Activated CD4-positive, alpha-beta memory T cell treated with anti-CD3 and anti-CD28 coated beads for 36 hours (primary cell): ENCODE measurements around the gene ITIH6. TPM values are rescaled to one million over a fixed set of nuclear protein-coding genes. Genes with fewer than 3 reads are reported as not detected.
A peak's percentile ranks its signal among the peaks of the same experiment; 100 is the strongest.
"Not testable (repeated sequence)": the region's sequence is repeated elsewhere in the genome, so short reads cannot be mapped to it uniquely, and the experiment has no call there.

Source experiments
- CTCF ChIA-PET: fragments of 350-600 bp; sonication (Branson Sonifier 250); formaldehyde crosslinking; loops from one replicate; lab custom pipeline; 2021; ENCODE audit warnings: antibody characterized with exemption, inconsistent platforms; lab: Charles Lee
- POLR2A ChIA-PET: fragments of 350-600 bp; sonication (Branson Sonifier 250); formaldehyde crosslinking; loops from one replicate; lab custom pipeline; 2021; ENCODE audit warnings: antibody characterized with exemption; lab: Charles Lee
- DNase-seq: peaks from one replicate; pipeline ENCODE4 v3.0.0-alpha.2; 2020
- H3K27ac Mint-ChIP-seq: one replicate; pipeline ENCODE4 v1.8.0; 2021; ENCODE audit warnings: mixed read lengths
- H3K27me3 Mint-ChIP-seq: one replicate; pipeline ENCODE4 v1.8.0; 2021; ENCODE audit warnings: mixed read lengths
- H3K36me3 Mint-ChIP-seq: one replicate; pipeline ENCODE4 v1.8.0; 2021; ENCODE audit warnings: mixed read lengths
- H3K4me1 Mint-ChIP-seq: one replicate; pipeline ENCODE4 v1.8.0; 2021; ENCODE audit warnings: low read depth, mixed read lengths
- H3K4me3 Mint-ChIP-seq: one replicate; pipeline ENCODE4 v1.8.0; 2021; ENCODE audit warnings: mild to moderate bottlenecking, mixed read lengths
- H3K9me3 Mint-ChIP-seq: one replicate; pipeline ENCODE4 v1.8.0; 2021; ENCODE audit warnings: mixed read lengths
- intact Hi-C: fragments of 100-400 bp; cut with micrococcal nuclease; formaldehyde crosslinking; loops from one replicate; pipeline ENCODE4 v1.15.1; 2023
- total RNA-seq, 2 experiments: library from RNA; stranded (reverse); gene quantifications; one replicate each; pipeline ENCODE4 v1.2.3, GENCODE V29; 2021

ITIH6 gene
- total RNA-seq, 2 experiments from 2014 or later = not detected

- no peaks in the 10 kb centered on the region for H3K9me3 Mint-ChIP-seq
- intact Hi-C loops = no loop called here
- CTCF ChIA-PET = no interaction called here
- DNase-seq = no peak
- no peaks in the 10 kb centered on the region for H3K27me3 Mint-ChIP-seq
- POLR2A ChIA-PET = no interaction called here
- no peak overlapping the region for H3K4me3 Mint-ChIP-seq
- H3K27ac Mint-ChIP-seq = no peak overlapping the region
- H3K4me1 Mint-ChIP-seq = no peaks in the 10 kb centered on the region
- no peaks in the 10 kb centered on the region for H3K36me3 Mint-ChIP-seq
Measured at GRCh38 chrX:54794795-54795194, 3.3 kb downstream of the ITIH6 start.

GRCh38 chrX:54794028-54794427, 4.0 kb downstream of the ITIH6 start:
- intact Hi-C loops = no loop called here
- H3K27ac Mint-ChIP-seq = no peak overlapping the region
- H3K4me3 Mint-ChIP-seq = no peak overlapping the region
- ChIA-PET POLR2A (no interaction called here), CTCF (no interaction called here)
- no peaks in the 10 kb centered on the region for H3K27me3 Mint-ChIP-seq
- DNase-seq = no peak
- no peaks in the 10 kb centered on the region for H3K4me1 Mint-ChIP-seq
- no peaks in the 10 kb centered on the region for H3K36me3 Mint-ChIP-seq
- no peaks in the 10 kb centered on the region for H3K9me3 Mint-ChIP-seq

- DNase-seq, H3K4me3 Mint-ChIP-seq, CTCF ChIA-PET, H3K36me3 Mint-ChIP-seq, H3K9me3 Mint-ChIP-seq, H3K4me1 Mint-ChIP-seq, POLR2A ChIA-PET, H3K27me3 Mint-ChIP-seq, H3K27ac Mint-ChIP-seq: not testable (repeated sequence)
- intact Hi-C loops = loop anchor here (5.0 kb wide), 1 partner anchor 147 kb away; no protein-coding TSS in a partner anchor
Measured at GRCh38 chrX:54789405-54789804, 8.7 kb downstream of the ITIH6 start.

- CTCF ChIA-PET = no interaction called here
- Mint-ChIP-seq H3K27me3 (no peaks in the 10 kb centered on the region), H3K27ac (no peak overlapping the region), H3K4me1 (no peaks in the 10 kb centered on the region), H3K9me3 (no peaks in the 10 kb centered on the region), H3K36me3 (no peaks in the 10 kb centered on the region), H3K4me3 (no peak overlapping the region)
- intact Hi-C loops = loop anchor here (5.0 kb wide), 1 partner anchor 146 kb away; no protein-coding TSS in a partner anchor
- POLR2A ChIA-PET = no interaction called here
- DNase-seq = no peak
Measured at GRCh38 chrX:54788446-54788845, 9.6 kb downstream of the ITIH6 start.

GRCh38 chrX:54786967-54787366, 11.1 kb downstream of the ITIH6 start:
- Mint-ChIP-seq H3K36me3 (no peaks in the 10 kb centered on the region), H3K27me3 (no peaks in the 10 kb centered on the region), H3K9me3 (no peaks in the 10 kb centered on the region), H3K4me1 (no peaks in the 10 kb centered on the region), H3K4me3 (no peak overlapping the region), H3K27ac (no peak overlapping the region)
- ChIA-PET POLR2A (no interaction called here), CTCF (interaction anchor here (0.6 to 1.8 kb wide), 4 partner anchors 9 to 1474 kb away, joined by 3 to 10 read pairs (median 3); no protein-coding TSS in a partner anchor)
- peak; percentile 55 for DNase-seq
- intact Hi-C loops = loop anchor here (5.0 kb wide), 1 partner anchor 145 kb away; no protein-coding TSS in a partner anchor

- intact Hi-C loops = loop anchor here (5.0 kb wide), 1 partner anchor 144 kb away; no protein-coding TSS in a partner anchor
- no peaks in the 10 kb centered on the region for H3K4me1 Mint-ChIP-seq
- DNase-seq = peak; percentile 24
- CTCF ChIA-PET = interaction anchor here (1.1 to 1.8 kb wide), 3 partner anchors 10 to 1473 kb away, joined by 3 to 10 read pairs (median 3); no protein-coding TSS in a partner anchor
- H3K9me3 Mint-ChIP-seq = no peaks in the 10 kb centered on the region
- H3K4me3 Mint-ChIP-seq = no peak overlapping the region
- POLR2A ChIA-PET = no interaction called here
- H3K36me3 Mint-ChIP-seq = no peaks in the 10 kb centered on the region
- H3K27ac Mint-ChIP-seq = no peak overlapping the region
- H3K27me3 Mint-ChIP-seq = no peaks in the 10 kb centered on the region
Measured at GRCh38 chrX:54785901-54786300, 12.2 kb downstream of the ITIH6 start.

GRCh38 chrX:54776987-54777672, 20.9 kb downstream of the ITIH6 start:
- DNase-seq = no peak
- ChIA-PET CTCF (no interaction called here), POLR2A (no interaction called here)
- Mint-ChIP-seq H3K4me1 (no peaks in the 10 kb centered on the region), H3K36me3 (no peaks in the 10 kb centered on the region), H3K27ac (no peak overlapping the region), H3K27me3 (peaks cover under 1% of the 10 kb centered on the region), H3K4me3 (no peak overlapping the region), H3K9me3 (no peaks in the 10 kb centered on the region)
- intact Hi-C loops = no loop called here

- H3K4me3 Mint-ChIP-seq = no peak overlapping the region
- H3K9me3 Mint-ChIP-seq = no peaks in the 10 kb centered on the region
- H3K4me1 Mint-ChIP-seq = no peaks in the 10 kb centered on the region
- peaks cover 2% of the 10 kb centered on the region for H3K27me3 Mint-ChIP-seq
- no peaks in the 10 kb centered on the region for H3K36me3 Mint-ChIP-seq
- POLR2A ChIA-PET = no interaction called here
- CTCF ChIA-PET = no interaction called here
- intact Hi-C loops = no loop called here
- H3K27ac Mint-ChIP-seq = no peak overlapping the region
- DNase-seq = no peak
Measured at GRCh38 chrX:54776061-54776460, 22.0 kb downstream of the ITIH6 start.

- CTCF ChIA-PET, intact Hi-C loops: not testable (repeated sequence)
Measured at GRCh38 chrX:54774391-54775094, 23.5 kb downstream of the ITIH6 start.

GRCh38 chrX:54758114-54759055, 39.7 kb downstream of the ITIH6 start:
- Mint-ChIP-seq H3K27ac (no peak overlapping the region), H3K4me1 (no peaks in the 10 kb centered on the region), H3K9me3 (peaks cover 3% of the 10 kb centered on the region), H3K36me3 (no peaks in the 10 kb centered on the region), H3K4me3 (no peak overlapping the region), H3K27me3 (no peaks in the 10 kb centered on the region)
- POLR2A ChIA-PET = no interaction called here
- intact Hi-C loops = no loop called here
- CTCF ChIA-PET = no interaction called here
- no peak for DNase-seq

More at GRCh38 chrX:54774391-54775094, 23.5 kb downstream of the ITIH6 start:
- H3K4me1 Mint-ChIP-seq, DNase-seq, POLR2A ChIA-PET, H3K4me3 Mint-ChIP-seq, H3K27ac Mint-ChIP-seq, H3K27me3 Mint-ChIP-seq, H3K36me3 Mint-ChIP-seq, H3K9me3 Mint-ChIP-seq: not testable (repeated sequence)

GRCh38 chrX:54754854-54755253, 43.2 kb downstream of the ITIH6 start:
- Mint-ChIP-seq H3K9me3 (no peaks in the 10 kb centered on the region), H3K4me1 (no peaks in the 10 kb centered on the region), H3K27ac (no peak overlapping the region), H3K4me3 (no peak overlapping the region), H3K27me3 (no peaks in the 10 kb centered on the region), H3K36me3 (no peaks in the 10 kb centered on the region)
- intact Hi-C loops = no loop called here
- POLR2A ChIA-PET = no interaction called here
- CTCF ChIA-PET = interaction anchor here (0.7 kb wide), 1 partner anchor 336 kb away, joined by 3 read pairs; no protein-coding TSS in a partner anchor
- no peak for DNase-seq

- no peak for DNase-seq
- POLR2A ChIA-PET = no interaction called here
- no peaks in the 10 kb centered on the region for H3K36me3 Mint-ChIP-seq
- H3K9me3 Mint-ChIP-seq = no peaks in the 10 kb centered on the region
- H3K4me1 Mint-ChIP-seq = no peaks in the 10 kb centered on the region
- H3K27me3 Mint-ChIP-seq = no peaks in the 10 kb centered on the region
- no peak overlapping the region for H3K4me3 Mint-ChIP-seq
- intact Hi-C loops = no loop called here
- H3K27ac Mint-ChIP-seq = no peak overlapping the region
- CTCF ChIA-PET = no interaction called here
Measured at GRCh38 chrX:54748626-54749025, 49.4 kb downstream of the ITIH6 start.
